Ovary (tissue), 3 donors: ENCODE measurements around the gene AP2B1.

Source experiments
- CTCF ChIP-seq, 3 donors: fragments of 450-650 bp in 2 of 3; fragments of 200-600 bp in 1 of 3; IDR thresholded peaks; one replicate each; pipeline versions ENCODE4 v1.5.1 to v1.8.0; 2016 to 2022; ENCODE audit warnings: antibody characterized with exemption in 3 of 3, mild to moderate bottlenecking in 1 of 3
- EP300 ChIP-seq: sonication (generic); formaldehyde crosslinking; IDR thresholded peaks from one replicate; pipeline ENCODE4 v1.6.1; 2017; ENCODE audit warnings: antibody characterized with exemption
- POLR2A ChIP-seq: fragments of 450-650 bp; IDR thresholded peaks from one replicate; pipeline ENCODE4 v1.6.1; 2017; ENCODE audit warnings: antibody characterized with exemption, mild to moderate bottlenecking, moderate library complexity
- donor health status: DM: no; HTN: no; CAD: no.

GRCh38 chr17:35745749-35746320, 158.7 kb downstream of the AP2B1 start:
- TF ChIP-seq POLR2A (no peak), CTCF (IDR thresholded peaks at IDR 0.05) (no peak), EP300 (no peak)
